ENCODE results near the gene MDN1. TPM values are rescaled to one million over a fixed set of nuclear protein-coding genes. Genes with fewer than 3 reads are reported as not detected.

Gene MDN1
- total RNA-seq, 1 experiment from 2014 or later = 53.6 TPM

- H3K4me3 ChIP-seq (replicated peaks in 1 of 2; ENCODE audit: low read depth in 1 of 2, low read length in 2 of 2) = no peak overlapping the region
- H3K4me2 ChIP-seq (ENCODE audit: low read length) = no peak overlapping the region
- H3K4me1 ChIP-seq (ENCODE audit: control insufficient read depth in 1 of 2, insufficient read depth in 2 of 2, low read length in 2 of 2) = no peaks in the 10 kb centered on the region
- no peaks in the 10 kb centered on the region for H3K79me2 ChIP-seq (ENCODE audit: insufficient read depth, low read length)
- no peak for ATAC-seq
- H4K20me1 ChIP-seq (ENCODE audit: insufficient read depth) = no peaks in the 10 kb centered on the region
- no peak for DNase-seq (ENCODE audit: low read depth, low spot score)
- ChIA-PET POLR2A (no interaction called here), CTCF (no interaction called here), RAD21 (ENCODE audit: low non-redundant PET in 1 of 2, low total read pairs in 2 of 2, uncharacterized antibody in 2 of 2, unreplicated experiment in 2 of 2) (no interaction called here)
- H3K9me3 ChIP-seq (ENCODE audit: control insufficient read depth in 1 of 2, insufficient read depth in 1 of 2, low read depth in 1 of 2, low read length in 2 of 2) = no peaks in the 10 kb centered on the region
- H3K9ac ChIP-seq (ENCODE audit: low read length) = no peak overlapping the region
- no TSS peak for BruUV-seq (replicated peaks)
- no peak overlapping the region for H2AFZ ChIP-seq (ENCODE audit: low read depth, low read length, poor library complexity, severe bottlenecking)
- no peak overlapping the region for H3K27ac ChIP-seq (ENCODE audit: low read depth, low read length)
- no peak for TF ChIP-seq POLR2A (IDR thresholded peaks at IDR 0.05; ENCODE audit: borderline replicate concordance, extremely low read depth, insufficient read depth, insufficient read length)
- no peak for TF ChIP-seq YY1 (IDR thresholded peaks at IDR 0.05; ENCODE audit: extremely low read depth, insufficient replicate concordance, low read depth, low read length)
- TF ChIP-seq SIN3A (IDR thresholded peaks at IDR 0.05; ENCODE audit: low read depth) = no peak
- TF ChIP-seq ZFX (IDR thresholded peaks at IDR 0.05) = no peak
- no peak for TF ChIP-seq JUND (IDR thresholded peaks at IDR 0.05)
- no peak for TF ChIP-seq POLR2AphosphoS5 (IDR thresholded peaks at IDR 0.05; ENCODE audit: low read depth, low read length)
- intact Hi-C loops (cut with micrococcal nuclease) = no loop called here
- no peaks in the 10 kb centered on the region for H3K27me3 ChIP-seq (ENCODE audit: insufficient read depth, low read length)
- H3K36me3 ChIP-seq (ENCODE audit: control insufficient read depth in 1 of 2, insufficient read depth in 2 of 2, low read length in 2 of 2) = no peaks in the 10 kb centered on the region; a peak in 1 of 4 replicates
- H3K9me2 ChIP-seq (ENCODE audit: insufficient read depth) = no peaks in the 10 kb centered on the region
Measured at GRCh38 chr6:89623749-89624148, 195.8 kb downstream of the MDN1 start.

GRCh38 chr6:89619567-89619966 is 200.0 kb downstream of the MDN1 start:
- BruUV-seq (replicated peaks) = no TSS peak
- no peak overlapping the region for H3K4me2 ChIP-seq (ENCODE audit: low read length)
- no peaks in the 10 kb centered on the region for H3K79me2 ChIP-seq (ENCODE audit: insufficient read depth, low read length)
- POLR2A ChIA-PET = no interaction called here
- H4K20me1 ChIP-seq (ENCODE audit: insufficient read depth) = no peaks in the 10 kb centered on the region
- CTCF ChIA-PET = no interaction called here
- no peak for TF ChIP-seq MAX (IDR thresholded peaks at IDR 0.05)
- TF ChIP-seq RAD21 (IDR thresholded peaks at IDR 0.05; ENCODE audit: low read depth) = no peak
- no peak for TF ChIP-seq EZH2 (IDR thresholded peaks at IDR 0.05)
- TF ChIP-seq POLR2A (IDR thresholded peaks at IDR 0.05; ENCODE audit: borderline replicate concordance, extremely low read depth, insufficient read depth, insufficient read length) = no peak
- TF ChIP-seq ATF3 (IDR thresholded peaks at IDR 0.05) = no peak
- no peak for TF ChIP-seq CTCF (IDR thresholded peaks at IDR 0.05 in 2 of 3, conservative IDR thresholded peaks at IDR 0.05 in 1 of 3; ENCODE audit: borderline replicate concordance in 1 of 3, insufficient read depth in 1 of 3, low read depth in 2 of 3, low read length in 2 of 3)
- no peak for TF ChIP-seq ZNF274 (IDR thresholded peaks at IDR 0.05; ENCODE audit: low read depth, low read length)
- DNase-seq (ENCODE audit: low read depth, low spot score) (no peak), ATAC-seq (no peak)
- H3K4me1 ChIP-seq (ENCODE audit: control insufficient read depth in 1 of 2, insufficient read depth in 2 of 2, low read length in 2 of 2) = no peaks in the 10 kb centered on the region
- H3K9me3 ChIP-seq (ENCODE audit: control insufficient read depth in 1 of 2, insufficient read depth in 1 of 2, low read depth in 1 of 2, low read length in 2 of 2) = no peaks in the 10 kb centered on the region
- intact Hi-C loops (cut with micrococcal nuclease) = loop anchor here (10.0 kb wide), 1 partner anchor 495 kb away; no protein-coding TSS in a partner anchor
- H3K4me3 ChIP-seq (replicated peaks in 1 of 2; ENCODE audit: low read depth in 1 of 2, low read length in 2 of 2) = no peak overlapping the region
- H3K9ac ChIP-seq (ENCODE audit: low read length) = no peak overlapping the region
- no peaks in the 10 kb centered on the region for H3K27me3 ChIP-seq (ENCODE audit: insufficient read depth, low read length)
- RAD21 ChIA-PET (ENCODE audit: low non-redundant PET in 1 of 2, low total read pairs in 2 of 2, uncharacterized antibody in 2 of 2, unreplicated experiment in 2 of 2) = no interaction called here
- no peaks in the 10 kb centered on the region; a peak in 1 of 4 replicates for H3K36me3 ChIP-seq (ENCODE audit: control insufficient read depth in 1 of 2, insufficient read depth in 2 of 2, low read length in 2 of 2)
- H3K27ac ChIP-seq (ENCODE audit: low read depth, low read length) = no peak overlapping the region
- no peaks in the 10 kb centered on the region for H3K9me2 ChIP-seq (ENCODE audit: insufficient read depth)
- H2AFZ ChIP-seq (ENCODE audit: low read depth, low read length, poor library complexity, severe bottlenecking) = no peak overlapping the region
